GM12878 (cell line): ENCODE measurements around the gene ZBTB33. TPM values are rescaled to one million over a fixed set of nuclear protein-coding genes. Genes with fewer than 3 reads are reported as not detected.

ENCODE experiments used
- ATAC-seq: fragments of 200-7000 bp; cut with Tn5 transposase; 3 replicates; pipeline ENCODE4 v1.9.1; 2020; ENCODE audit warnings: mild to moderate bottlenecking, moderate library complexity
- BruUV-seq: library from RNA; stranded (reverse); fragments of 400-500 nt; replicated peaks from 2 replicates; lab custom pipeline; 2021; lab: Mats Ljungman, UMichigan
- CTCF ChIA-PET: fragments of 300-600 bp; sonication (Branson Sonifier 250); formaldehyde crosslinking; extraction: SDS; loops from one replicate; lab custom pipeline; 2021; ENCODE audit warnings: inconsistent platforms; lab: Yijun Ruan, JAX
- POLR2A ChIA-PET: fragments of 350-600 bp; formaldehyde crosslinking; extraction: SDS; loops from one replicate; lab custom pipeline; 2021; ENCODE audit warnings: inconsistent platforms; lab: Charles Lee
- RAD21 ChIA-PET: fragments of 300-600 bp; sonication (Branson Sonifier 250); formaldehyde crosslinking; loops from one replicate; lab custom pipeline; 2023; ENCODE audit warnings: antibody characterized with exemption; ENCODE audit not compliant: unreplicated experiment; lab: Charles Lee
- SMC1A ChIA-PET: fragments of 300-600 bp; sonication (Branson Sonifier 250); formaldehyde crosslinking; loops from one replicate; lab custom pipeline; 2023; ENCODE audit not compliant: unreplicated experiment, uncharacterized antibody; lab: Charles Lee
- DNase-seq: peaks from one replicate; pipeline ENCODE4 v3.0.0-alpha.2; 2011; ENCODE audit warnings: low read depth, low spot score
- FAIRE-seq: peaks from 3 replicates; lab custom pipeline; 2011; peaks lifted over from hg19 to GRCh38; lab: Jason Lieb, UNC
- H2AFZ ChIP-seq: 2 replicates; pipeline ENCODE4 v1.6.0; 2011; ENCODE audit warnings: low read depth, low read length, control low read depth; ENCODE audit not compliant: control insufficient read depth
- H3K27ac ChIP-seq: 2 replicates; pipeline ENCODE4 v1.5.1; 2011; ENCODE audit warnings: control low read depth; ENCODE audit not compliant: control insufficient read depth, insufficient read depth
- H3K27me3 ChIP-seq, 2 experiments: replicated peaks in 1 of 2; 2 replicates each; pipeline versions ENCODE4 v1.6.0 to v1.6.1; 2011; ENCODE audit warnings: low read length in 1 of 2; ENCODE audit not compliant: control insufficient read depth in 2 of 2, insufficient read depth in 2 of 2
- H3K36me3 ChIP-seq, 2 experiments: 2 replicates each; pipeline ENCODE4 v1.5.1; 2011; ENCODE audit warnings: low read length in 1 of 2; ENCODE audit not compliant: control insufficient read depth in 2 of 2, insufficient read depth in 2 of 2
- H3K4me1 ChIP-seq: 2 replicates; pipeline ENCODE4 v1.6.1; 2011; ENCODE audit warnings: mild to moderate bottlenecking, low read length, moderate library complexity, mixed read lengths; ENCODE audit not compliant: control insufficient read depth, insufficient read depth
- H3K4me2 ChIP-seq: 2 replicates; pipeline ENCODE4 v1.6.0; 2011; ENCODE audit warnings: control low read depth; ENCODE audit not compliant: control insufficient read depth, insufficient read depth
- H3K4me3 ChIP-seq: fragments of 200-600 bp; sonication (generic); 2 replicates; pipeline ENCODE4 v1.5.1; 2016
- H3K79me2 ChIP-seq: 2 replicates; pipeline ENCODE4 v1.6.0; 2011; ENCODE audit warnings: low read length; ENCODE audit not compliant: control insufficient read depth, insufficient read depth
- H3K9ac ChIP-seq: 2 replicates; pipeline ENCODE4 v1.8.0; 2011; ENCODE audit warnings: low read length, control low read depth, mixed read lengths; ENCODE audit not compliant: control insufficient read depth, insufficient read depth
- H3K9me3 ChIP-seq: replicated peaks from 3 replicates; pipeline ENCODE4 v1.5.1; 2011; ENCODE audit warnings: mild to moderate bottlenecking, low read length; ENCODE audit not compliant: control insufficient read depth, insufficient read depth
- H4K20me1 ChIP-seq: 2 replicates; pipeline ENCODE4 v1.6.0; 2011; ENCODE audit not compliant: control insufficient read depth, insufficient read depth
- CBX5 ChIP-seq: sonication (generic); IDR thresholded peaks from 2 replicates; pipeline ENCODE4 v1.6.1; 2016; ENCODE audit warnings: low read depth, moderate library complexity, mild to moderate bottlenecking, inconsistent platforms
- CHD1 ChIP-seq: IDR thresholded peaks from 2 replicates; pipeline ENCODE4 v1.6.1; 2012; ENCODE audit warnings: low read depth, low read length, improper control_type of control experiment
- CHD4 ChIP-seq: fragments of 200-600 bp; sonication (generic); IDR thresholded peaks from 2 replicates; pipeline ENCODE4 v1.6.1; 2016; ENCODE audit warnings: mild to moderate bottlenecking
- EP300 ChIP-seq, 2 experiments: fragments of 150-350 bp in 1 of 2; IDR thresholded peaks; 2 replicates each; pipeline ENCODE4 v1.6.1; 2011 to 2012; ENCODE audit warnings: low read depth in 2 of 2, low read length in 2 of 2, borderline replicate concordance in 1 of 2, improper control_type of control experiment in 1 of 2, inconsistent platforms in 1 of 2; ENCODE audit not compliant: control insufficient read depth in 1 of 2
- JUNB ChIP-seq: IDR thresholded peaks from 2 replicates; pipeline ENCODE4 v1.6.1; 2016; ENCODE audit warnings: antibody characterized with exemption, mild to moderate bottlenecking
- JUND ChIP-seq: IDR thresholded peaks from 2 replicates; pipeline ENCODE4 v1.6.1; 2012; ENCODE audit warnings: low read depth, mild to moderate bottlenecking, low read length, improper control_type of control experiment, moderate library complexity
- KLF5 ChIP-seq: fragments of 450-650 bp; IDR thresholded peaks from 2 replicates; pipeline ENCODE4 v1.6.1; 2014; ENCODE audit warnings: mild to moderate bottlenecking; ENCODE audit not compliant: partially characterized antibody
- NR2F1 ChIP-seq: fragments of 450-650 bp; conservative IDR thresholded peaks from 2 replicates; pipeline ENCODE4 v1.6.1; 2017; ENCODE audit warnings: mild to moderate bottlenecking
- RUNX3 ChIP-seq: IDR thresholded peaks from 2 replicates; pipeline ENCODE4 v1.6.1; 2012; ENCODE audit warnings: low read length, inconsistent platforms
- SP1 ChIP-seq: IDR thresholded peaks from one replicate; pipeline ENCODE4 v1.6.1; 2011; ENCODE audit warnings: low read depth, low read length
- TAF1 ChIP-seq: IDR thresholded peaks from 2 replicates; pipeline ENCODE4 v1.6.1; 2011; ENCODE audit warnings: mild to moderate bottlenecking, low read depth, low read length, borderline replicate concordance
- YBX1 ChIP-seq: fragments of 450-650 bp; IDR thresholded peaks from 2 replicates; pipeline ENCODE4 v1.6.1; 2016; ENCODE audit warnings: antibody characterized with exemption
- WGBS: methylation state at CpG from one replicate; pipeline ENCODE4 v1.1.6; 2016; ENCODE audit warnings: low lambda C conversion rate; ENCODE audit not compliant: insufficient replicate concordance, insufficient coverage; ENCODE audit errors: missing lambda C conversion rate; 5-methylcytosine and 5-hydroxymethylcytosine counted together
- in situ Hi-C: fragments of 300-500 bp; cut with MboI; formaldehyde crosslinking; loops from 9 replicates; pipeline ENCODE4 v1.14.3; 2018; ENCODE audit warnings: mixed read lengths
- intact Hi-C: fragments of 100-400 bp; cut with micrococcal nuclease; formaldehyde crosslinking; loops from one replicate; pipeline ENCODE4 v1.14.2; 2022; ENCODE audit not compliant: unreplicated experiment
- polyA plus RNA-seq, 11 experiments: library from polyadenylated mRNA; depleted of rRNA in 4 of 11; unstranded in 6 of 11; stranded (reverse) in 5 of 11; fragments of >200 nt; fragmentation: Nextera tagmentation in 4 of 11; fragmentation: Illumina TruSeq in 1 of 11; extraction: Ambion mirVana in 4 of 11; extraction: Trizol in 1 of 11; gene quantifications; 1 replicate in 1 of 11; 2 replicates in 10 of 11; pipeline versions ENCODE4 v1.2.1 to v1.2.3, GENCODE V29; 2011 to 2016; ENCODE audit warnings: inconsistent platforms in 2 of 11, missing spikeins in 2 of 11, low read depth in 1 of 11
- total RNA-seq, 4 experiments: library from RNA; depleted of rRNA in 3 of 4; stranded (reverse); fragments of >200 nt in 3 of 4; fragmentation: Illumina TruSeq in 1 of 4; extraction: Trizol in 1 of 4; gene quantifications; 2 replicates each; pipeline versions ENCODE4 v1.2.1 to v1.2.3, GENCODE V29; 2013 to 2021
- TF ChIP-seq, protein P1 (sequence below): fragments of 450-650 bp; IDR thresholded peaks from 2 replicates; pipeline ENCODE4 v1.6.1; 2016; ENCODE audit warnings: mild to moderate bottlenecking
- TF ChIP-seq, protein P2 (sequence below): IDR thresholded peaks from 2 replicates; pipeline ENCODE4 v1.6.1; 2012; ENCODE audit warnings: low read depth, low read length, improper control_type of control experiment
- TF ChIP-seq, protein P3 (sequence below), 3 experiments: IDR thresholded peaks in 2 of 3; conservative IDR thresholded peaks in 1 of 3; 2 replicates each; pipeline ENCODE4 v1.5.1; 2011; ENCODE audit warnings: low read depth in 3 of 3, low read length in 3 of 3, mild to moderate bottlenecking in 3 of 3, control low read depth in 2 of 3, moderate library complexity in 2 of 3, inconsistent platforms in 1 of 3, mixed read lengths in 1 of 3; ENCODE audit not compliant: control insufficient read depth in 2 of 3, insufficient read depth in 1 of 3; ENCODE audit errors: extremely low read depth in 1 of 3

The ZBTB33 gene
- total and polyA plus RNA-seq, 10 of the 15 experiments (the other 5 are each of a cell fraction or from before 2014, with no cell fraction given): 5.2 to 26.3 (median 18.3) TPM

DNA sequence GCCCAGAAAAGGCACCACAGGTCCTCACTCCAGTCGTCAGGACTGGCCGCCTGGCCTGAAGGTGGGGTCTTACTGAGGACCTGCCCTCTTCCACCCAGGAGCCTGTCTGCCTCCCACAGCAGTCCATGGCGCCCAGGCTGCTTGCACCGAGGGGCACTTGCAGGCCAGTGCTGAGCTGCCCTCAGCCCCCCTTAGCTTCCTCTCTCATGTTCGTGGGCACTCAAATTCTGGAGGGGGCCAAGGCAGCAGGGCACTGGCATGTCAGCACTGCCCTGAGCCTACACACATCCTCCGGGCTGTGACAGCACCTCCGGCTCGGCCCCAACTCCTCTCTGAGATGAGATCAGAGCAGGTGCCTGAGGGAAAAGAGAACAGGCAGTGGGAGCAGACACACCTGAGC, 27.2 kb upstream of the ZBTB33 start:
- RAD21 ChIA-PET: no interaction called here
- Histone ChIP-seq H3K9ac (no peak overlapping the region), H3K4me3 (no peak overlapping the region), H3K79me2 (no peaks in the 10 kb centered on the region), H3K9me3 (no peaks in the 10 kb centered on the region), H3K4me2 (no peak overlapping the region), H3K4me1 (no peaks in the 10 kb centered on the region), H3K36me3 (no peaks in the 10 kb centered on the region), H4K20me1 (no peaks in the 10 kb centered on the region), H3K27me3 (no peaks in the 10 kb centered on the region)
- intact Hi-C loops (no loop called here), in situ Hi-C loops (loop anchor here (25.0 kb wide), 1 partner anchor 111 kb away; the partner anchor contains the start of gene RHOXF1)
- POLR2A ChIA-PET: no interaction called here
- no peak for ATAC-seq
- DNase-seq: no peak
- CTCF ChIA-PET: interaction anchor here (1.4 to 1.7 kb wide), 2 partner anchors 10 to 11 kb away, joined by 7 read pairs; no protein-coding TSS in a partner anchor
- SMC1A ChIA-PET: no interaction called here
- 68% methylated on average over 8 of the region's 8 CpGs for WGBS
- no peak for TF ChIP-seq CHD4
- no peak for TF ChIP-seq KLF5
- TF ChIP-seq RUNX3: no peak
- TF ChIP-seq, protein P1, sequence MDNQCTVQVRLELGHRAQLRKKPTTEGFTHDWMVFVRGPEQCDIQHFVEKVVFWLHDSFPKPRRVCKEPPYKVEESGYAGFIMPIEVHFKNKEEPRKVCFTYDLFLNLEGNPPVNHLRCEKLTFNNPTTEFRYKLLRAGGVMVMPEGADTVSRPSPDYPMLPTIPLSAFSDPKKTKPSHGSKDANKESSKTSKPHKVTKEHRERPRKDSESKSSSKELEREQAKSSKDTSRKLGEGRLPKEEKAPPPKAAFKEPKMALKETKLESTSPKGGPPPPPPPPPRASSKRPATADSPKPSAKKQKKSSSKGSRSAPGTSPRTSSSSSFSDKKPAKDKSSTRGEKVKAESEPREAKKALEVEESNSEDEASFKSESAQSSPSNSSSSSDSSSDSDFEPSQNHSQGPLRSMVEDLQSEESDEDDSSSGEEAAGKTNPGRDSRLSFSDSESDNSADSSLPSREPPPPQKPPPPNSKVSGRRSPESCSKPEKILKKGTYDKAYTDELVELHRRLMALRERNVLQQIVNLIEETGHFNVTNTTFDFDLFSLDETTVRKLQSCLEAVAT: no peak
- TF ChIP-seq, protein P2, sequence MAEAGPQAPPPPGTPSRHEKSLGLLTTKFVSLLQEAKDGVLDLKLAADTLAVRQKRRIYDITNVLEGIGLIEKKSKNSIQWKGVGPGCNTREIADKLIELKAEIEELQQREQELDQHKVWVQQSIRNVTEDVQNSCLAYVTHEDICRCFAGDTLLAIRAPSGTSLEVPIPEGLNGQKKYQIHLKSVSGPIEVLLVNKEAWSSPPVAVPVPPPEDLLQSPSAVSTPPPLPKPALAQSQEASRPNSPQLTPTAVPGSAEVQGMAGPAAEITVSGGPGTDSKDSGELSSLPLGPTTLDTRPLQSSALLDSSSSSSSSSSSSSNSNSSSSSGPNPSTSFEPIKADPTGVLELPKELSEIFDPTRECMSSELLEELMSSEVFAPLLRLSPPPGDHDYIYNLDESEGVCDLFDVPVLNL: no peak
- TF ChIP-seq SP1: no peak
- no peak for TF ChIP-seq JUNB
- TF ChIP-seq CBX5: no peak
- no peak for TF ChIP-seq YBX1
- TF ChIP-seq NR2F1: no peak
- TF ChIP-seq EP300 (IDR thresholded peaks at IDR 0.05; ENCODE audit: borderline replicate concordance in 1 of 2, control insufficient read depth in 1 of 2, low read depth in 2 of 2, low read length in 2 of 2): no peak
- TF ChIP-seq CHD1: no peak
- no peak for TF ChIP-seq TAF1
- no peak for TF ChIP-seq JUND
- TF ChIP-seq, protein P3, sequence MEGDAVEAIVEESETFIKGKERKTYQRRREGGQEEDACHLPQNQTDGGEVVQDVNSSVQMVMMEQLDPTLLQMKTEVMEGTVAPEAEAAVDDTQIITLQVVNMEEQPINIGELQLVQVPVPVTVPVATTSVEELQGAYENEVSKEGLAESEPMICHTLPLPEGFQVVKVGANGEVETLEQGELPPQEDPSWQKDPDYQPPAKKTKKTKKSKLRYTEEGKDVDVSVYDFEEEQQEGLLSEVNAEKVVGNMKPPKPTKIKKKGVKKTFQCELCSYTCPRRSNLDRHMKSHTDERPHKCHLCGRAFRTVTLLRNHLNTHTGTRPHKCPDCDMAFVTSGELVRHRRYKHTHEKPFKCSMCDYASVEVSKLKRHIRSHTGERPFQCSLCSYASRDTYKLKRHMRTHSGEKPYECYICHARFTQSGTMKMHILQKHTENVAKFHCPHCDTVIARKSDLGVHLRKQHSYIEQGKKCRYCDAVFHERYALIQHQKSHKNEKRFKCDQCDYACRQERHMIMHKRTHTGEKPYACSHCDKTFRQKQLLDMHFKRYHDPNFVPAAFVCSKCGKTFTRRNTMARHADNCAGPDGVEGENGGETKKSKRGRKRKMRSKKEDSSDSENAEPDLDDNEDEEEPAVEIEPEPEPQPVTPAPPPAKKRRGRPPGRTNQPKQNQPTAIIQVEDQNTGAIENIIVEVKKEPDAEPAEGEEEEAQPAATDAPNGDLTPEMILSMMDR (IDR thresholded peaks at IDR 0.05 in 2 of 3, conservative IDR thresholded peaks at IDR 0.05 in 1 of 3; ENCODE audit: control insufficient read depth in 2 of 3, extremely low read depth in 1 of 3, insufficient read depth in 1 of 3, low read depth in 3 of 3, low read length in 3 of 3): no peak
- TF ChIP-seq, all 136 proteins: peak for 0
- Histone ChIP-seq H2AFZ (no peak overlapping the region), H3K27ac (no peak overlapping the region)
- BruUV-seq: no TSS peak
- no peak for FAIRE-seq
